ENCODE results near the gene DYSF. TPM values are rescaled to one million over a fixed set of nuclear protein-coding genes. Genes with fewer than 3 reads are reported as not detected.

DYSF gene
- total RNA-seq, 4 donors from 2014 or later, result 10.3 to 14.9 (median 14.4) TPM

GRCh38 chr2:71613953-71614925 lies 160.9 kb downstream of the DYSF start:
- 82 to 86% methylated on average over 8 of the region's 8 CpGs for WGBS, 2 donors
- DNase-seq, result no peak
- no peak overlapping the region for H3K4me3 ChIP-seq (replicated peaks in 1 of 3)
- no peaks in the 10 kb centered on the region for H3K36me3 ChIP-seq
- H3K4me1 ChIP-seq, result peaks cover 10 to 24% of the 10 kb centered on the region in 2 donors
- intact Hi-C loops (cut with DNase I), result loop anchor here (5.0 to 10.0 kb wide), 2 partner anchors 183 to 521 kb away; no protein-coding TSS in a partner anchor
- TF ChIP-seq POLR2A (IDR thresholded peaks at IDR 0.05), result no peak
- no peak for TF ChIP-seq CTCF (IDR thresholded peaks at IDR 0.05)
- H3K27me3 ChIP-seq, result no peaks in the 10 kb centered on the region
- H3K27ac ChIP-seq, result peak overlapping the region in 2 of 3 donors; percentile 55 to 69
- no peaks in the 10 kb centered on the region for H3K9me3 ChIP-seq

- intact Hi-C loops (cut with DNase I), result loop anchor here (5.0 to 10.0 kb wide), 2 partner anchors 182 to 520 kb away; no protein-coding TSS in a partner anchor
- no peaks in the 10 kb centered on the region for H3K27me3 ChIP-seq
Observed at GRCh38 chr2:71614976-71615766, 161.8 kb downstream of the DYSF start.

GRCh38 chr2:71615767-71616730 lies 162.7 kb downstream of the DYSF start:
- peaks cover 10 to 24% of the 10 kb centered on the region in 2 donors for H3K4me1 ChIP-seq
- no peaks in the 10 kb centered on the region for H3K36me3 ChIP-seq
- intact Hi-C loops (cut with DNase I), result loop anchor here (10.0 kb wide), 1 partner anchor 519 kb away; no protein-coding TSS in a partner anchor
- TF ChIP-seq CTCF (IDR thresholded peaks at IDR 0.05) (no peak), POLR2A (IDR thresholded peaks at IDR 0.05) (no peak)
- no peak for DNase-seq
- H3K9me3 ChIP-seq, result no peaks in the 10 kb centered on the region
- H3K4me3 ChIP-seq (replicated peaks in 1 of 3), result no peak overlapping the region
- peak overlapping the region; percentile 55 to 69 (median 57) for H3K27ac ChIP-seq
- no peaks in the 10 kb centered on the region for H3K27me3 ChIP-seq
- WGBS, 2 donors, result 76 to 78% methylated on average over 12 to 13 of the region's 13 CpGs

More at GRCh38 chr2:71614976-71615766, 161.8 kb downstream of the DYSF start:
- H3K27ac ChIP-seq, result peak overlapping the region; percentile 55 to 69 (median 57)
- whole genome bisulfite sequencing, 2 donors, result 51 to 67% methylated on average over 8 to 9 of the region's 9 CpGs
- TF ChIP-seq POLR2A (IDR thresholded peaks at IDR 0.05), result no peak
- TF ChIP-seq CTCF (IDR thresholded peaks at IDR 0.05), result no peak
- H3K36me3 ChIP-seq, result no peaks in the 10 kb centered on the region
- DNase-seq, result peak; percentile 35 to 42
- H3K4me1 ChIP-seq, result peaks cover 10 to 24% of the 10 kb centered on the region in 2 donors
- H3K4me3 ChIP-seq (replicated peaks in 1 of 3), result no peak overlapping the region
- no peaks in the 10 kb centered on the region for H3K9me3 ChIP-seq

GRCh38 chr2:71617266-71617665 lies 163.9 kb downstream of the DYSF start:
- no peaks in the 10 kb centered on the region for H3K36me3 ChIP-seq
- WGBS, 2 donors, result 96 to 97% methylated on average over 5 of the region's 5 CpGs
- intact Hi-C loops (cut with DNase I), result loop anchor here (10.0 kb wide), 1 partner anchor 518 kb away; no protein-coding TSS in a partner anchor
- H3K4me3 ChIP-seq (replicated peaks in 1 of 3), result no peak overlapping the region
- peaks cover 10 to 24% of the 10 kb centered on the region in 2 donors for H3K4me1 ChIP-seq
- DNase-seq, result no peak
- H3K27me3 ChIP-seq, result no peaks in the 10 kb centered on the region
- no peak for TF ChIP-seq POLR2A (IDR thresholded peaks at IDR 0.05)
- no peaks in the 10 kb centered on the region for H3K9me3 ChIP-seq
- no peak overlapping the region for H3K27ac ChIP-seq
